HTR-8/SVneo (cell line): ENCODE results near the gene CAMTA1.
"Not testable (repeated sequence)": the region's sequence is repeated elsewhere in the genome, so short reads cannot be mapped to it uniquely, and the experiment has no call there.

Experiments
- DNase-seq: peaks from one replicate; pipeline ENCODE4 v3.0.0; 2011; ENCODE audit warnings: low spot score, mixed read lengths; ENCODE audit not compliant: insufficient read length
- FAIRE-seq: peaks from 2 replicates; lab custom pipeline; 2011; peaks lifted over from hg19 to GRCh38; lab: Jason Lieb, UNC

The CAMTA1 gene

DNA sequence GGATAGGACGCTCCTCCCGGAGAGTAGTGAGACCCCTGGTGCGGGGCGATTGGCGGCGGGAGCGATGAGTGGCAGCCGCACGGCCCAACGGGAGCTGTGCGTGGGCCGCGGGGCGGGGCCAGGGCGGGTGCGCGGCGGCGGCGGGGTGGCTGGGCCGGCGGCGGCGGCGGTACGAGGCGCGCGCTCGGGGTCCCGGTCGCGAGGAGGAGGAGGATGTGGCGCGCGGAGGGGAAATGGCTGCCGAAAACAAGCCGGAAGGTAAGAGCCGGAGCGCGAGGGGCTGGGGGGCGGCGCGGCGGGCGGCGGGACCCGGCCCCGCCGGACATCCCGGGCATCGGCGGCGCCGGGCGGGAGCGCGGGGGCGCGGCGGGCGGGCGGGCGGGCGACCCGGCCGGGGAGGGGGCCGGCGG lies at the start of gene CAMTA1:
TSS of gene CAMTA1 (plus strand) at position 137 of the 410 bp plus-strand sequence. CDS start at position 214, 77 bp downstream.
- FAIRE-seq = no peak
- no peak for DNase-seq

- no peak for DNase-seq
- no peak for FAIRE-seq
Measured at GRCh38 chr1:6738987-6739676, 46.1 kb upstream of the CAMTA1 start.

GRCh38 chr1:6742676-6743188 lies 42.5 kb upstream of the CAMTA1 start:
- not testable (repeated sequence) for FAIRE-seq, DNase-seq

DNA sequence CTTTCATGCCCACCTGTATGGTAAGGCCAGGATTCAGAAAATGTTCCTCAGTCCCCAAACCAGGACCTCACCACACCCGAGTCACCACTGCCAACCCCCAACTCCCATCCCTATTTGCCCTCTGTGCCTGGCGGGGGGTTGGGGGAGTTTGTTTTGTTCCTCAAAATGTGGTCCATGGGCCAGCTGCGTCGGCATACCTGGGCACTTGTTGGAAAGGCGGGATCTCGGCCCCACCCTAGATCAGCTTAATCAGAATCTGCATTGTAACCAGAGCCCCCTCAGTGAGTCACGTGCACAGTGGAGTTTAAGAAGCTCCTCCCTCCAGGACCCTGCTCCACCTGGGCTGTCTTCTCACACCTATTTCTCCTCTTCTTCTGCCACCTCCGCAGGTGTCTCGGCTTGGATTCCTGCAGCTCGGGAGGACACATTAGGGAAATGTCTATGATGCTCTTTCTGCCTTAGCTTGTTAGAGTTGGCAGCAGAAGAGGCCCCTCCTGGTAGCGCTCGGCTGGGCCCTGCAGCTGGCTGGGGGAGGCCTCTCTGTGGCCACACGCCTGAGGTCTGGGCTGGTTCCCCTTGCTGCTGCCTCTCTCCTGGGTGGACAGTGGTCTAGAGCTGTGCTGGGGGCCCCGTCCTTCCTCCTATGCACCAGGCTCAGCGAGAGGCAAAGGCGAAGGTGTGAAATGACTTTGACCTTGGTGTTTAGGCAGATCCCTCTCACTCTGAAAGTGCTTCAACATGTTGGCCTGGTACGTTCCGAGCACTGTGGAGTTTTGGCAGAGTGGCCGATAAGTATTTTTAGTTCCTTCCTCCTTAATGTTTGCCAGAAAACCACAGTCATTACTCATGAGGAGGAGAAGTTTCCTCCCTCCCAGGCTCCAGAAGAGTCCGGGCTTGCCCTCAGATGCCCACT lies 41.8 kb upstream of the CAMTA1 start:
- no peak for FAIRE-seq

GRCh38 chr1:6745073-6745472 lies 40.2 kb upstream of the CAMTA1 start:
- FAIRE-seq (no peak), DNase-seq (no peak)

More for the DNA sequence above, 41.8 kb upstream of the CAMTA1 start:
- no peak for DNase-seq

DNA sequence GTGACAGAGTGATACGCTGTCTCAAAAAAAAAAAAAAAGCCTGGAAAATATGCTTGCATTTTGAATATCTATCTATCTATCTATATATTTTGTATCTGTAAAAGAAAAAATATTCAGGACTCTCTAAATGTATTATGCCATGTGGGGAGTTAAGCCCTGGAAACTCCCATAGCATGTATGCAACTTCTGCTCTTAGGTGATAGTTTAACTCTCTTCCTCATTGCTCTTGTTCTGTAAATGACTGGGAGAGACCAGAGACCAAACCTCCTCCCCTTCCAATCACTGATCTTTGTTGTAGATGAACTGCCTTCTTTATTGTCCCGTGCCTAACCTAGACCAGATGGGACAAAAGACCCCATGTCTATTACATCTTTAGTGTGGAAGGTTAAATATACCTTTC lies 37.6 kb upstream of the CAMTA1 start:
- FAIRE-seq = no peak
- no peak for DNase-seq

GRCh38 chr1:6750490-6750889 lies 34.8 kb upstream of the CAMTA1 start:
- FAIRE-seq (no peak), DNase-seq (no peak)

- FAIRE-seq (no peak), DNase-seq (no peak)
Measured at GRCh38 chr1:6753320-6754140, 31.7 kb upstream of the CAMTA1 start.

- DNase-seq (no peak), FAIRE-seq (no peak)
Measured at GRCh38 chr1:6756457-6756856, 28.8 kb upstream of the CAMTA1 start.

GRCh38 chr1:6757719-6758435 lies 27.4 kb upstream of the CAMTA1 start:
- FAIRE-seq (no peak), DNase-seq (no peak)

GRCh38 chr1:6761196-6761737 lies 24.0 kb upstream of the CAMTA1 start:
- DNase-seq = no peak
- FAIRE-seq = no peak

GRCh38 chr1:6762060-6762459 lies 23.2 kb upstream of the CAMTA1 start:
- DNase-seq (no peak), FAIRE-seq (no peak)

DNA sequence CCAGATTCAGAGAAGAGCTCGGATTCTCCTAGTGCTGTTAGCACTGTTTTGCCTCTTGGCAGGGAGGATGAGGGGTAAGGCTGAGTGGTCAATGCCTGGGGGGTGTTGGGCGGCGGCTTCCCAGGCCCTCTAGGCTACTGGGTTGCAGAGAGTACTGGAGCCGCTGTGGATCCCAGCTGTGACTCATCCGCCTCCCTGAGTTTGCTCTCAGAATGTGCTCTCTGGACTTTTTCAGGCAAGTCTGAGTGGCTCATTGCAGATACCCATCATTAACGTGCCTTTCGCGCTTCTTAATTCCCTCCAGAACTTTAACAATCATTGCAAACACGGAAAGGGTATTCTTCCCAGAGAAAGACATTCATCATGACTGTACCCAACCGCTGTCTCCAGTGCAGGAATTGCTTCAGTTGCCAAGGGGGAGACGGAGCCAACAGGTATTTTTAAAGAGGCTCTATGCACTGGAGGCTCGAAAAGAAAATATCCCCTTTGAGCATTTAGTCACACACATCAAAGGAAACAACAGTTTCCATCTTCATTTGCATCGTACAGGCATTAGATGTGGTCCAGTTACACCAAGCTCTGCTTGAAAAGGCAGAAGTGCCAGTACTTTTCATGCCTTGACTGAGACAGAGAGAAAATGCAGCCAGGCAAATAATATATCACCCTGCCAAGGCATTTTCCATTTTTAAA lies 14.4 kb upstream of the CAMTA1 start:
- no peak for FAIRE-seq
- DNase-seq = peak; percentile 63

- DNase-seq = no peak
- FAIRE-seq = no peak
Measured at GRCh38 chr1:6771441-6771769, 13.8 kb upstream of the CAMTA1 start.

DNA sequence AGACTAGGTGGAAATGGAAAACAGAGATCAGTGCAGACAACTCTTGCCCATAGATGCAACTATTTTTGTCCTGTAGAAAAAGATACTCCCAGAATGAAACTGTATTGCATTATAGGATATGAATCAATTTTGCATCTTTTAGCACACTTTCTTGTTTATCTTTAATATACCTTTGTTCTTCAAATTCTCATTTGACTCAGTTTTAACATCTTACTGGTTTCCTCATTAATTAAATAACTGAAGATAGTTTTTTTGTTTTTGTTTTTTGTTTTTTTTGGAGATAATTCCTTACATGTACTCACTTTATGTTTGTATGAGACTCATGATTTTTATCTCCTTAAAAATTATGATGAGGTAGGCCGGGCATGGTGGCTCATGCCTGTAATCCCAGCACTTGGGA lies 10.9 kb upstream of the CAMTA1 start:
- DNase-seq (no peak), FAIRE-seq (no peak)

GRCh38 chr1:6775261-6776043 lies 9.8 kb upstream of the CAMTA1 start:
- DNase-seq (no peak), FAIRE-seq (no peak)

DNA sequence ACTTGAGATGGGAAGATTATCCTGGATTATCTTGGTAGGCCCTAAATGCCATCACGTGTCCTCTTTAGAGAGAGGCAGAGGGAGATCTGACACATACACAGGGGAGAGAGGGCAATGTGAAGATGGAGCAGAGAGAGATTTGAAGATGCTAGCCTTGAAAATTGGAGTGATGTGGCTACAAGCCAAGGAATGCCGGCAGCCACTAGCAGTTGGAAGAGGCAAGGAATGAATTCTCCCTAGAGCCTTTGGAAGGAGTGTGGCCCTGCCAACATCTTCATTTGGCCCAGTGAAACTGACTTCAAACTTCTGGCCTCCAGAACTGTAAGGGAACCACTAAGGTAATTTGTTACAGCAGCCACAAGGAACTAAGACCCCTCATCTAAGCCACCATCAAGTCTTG lies 8.9 kb upstream of the CAMTA1 start:
- no peak for DNase-seq
- no peak for FAIRE-seq

GRCh38 chr1:6776895-6777294 lies 8.4 kb upstream of the CAMTA1 start:
- FAIRE-seq = no peak
- DNase-seq = no peak
